Lung (tissue), 14 donors: ENCODE measurements around the gene ZNG1C. TPM values are rescaled to one million over a fixed set of nuclear protein-coding genes. Genes with fewer than 3 reads are reported as not detected.
"Not testable (repeated sequence)": the region's sequence is repeated elsewhere in the genome, so short reads cannot be mapped to it uniquely, and the experiment has no call there.

Experiments
- ATAC-seq: fragments of 200-7000 bp; cut with Tn5 transposase; one replicate; pipeline ENCODE4 v1.9.1; 2020; ENCODE audit warnings: moderate number of reproducible peaks; ENCODE audit not compliant: insufficient read depth, low FRiP score
- DNase-seq, 3 donors: peaks; one replicate each; pipeline ENCODE4 v3.0.0-alpha.2; 2013 to 2017
- H3K27ac ChIP-seq, 2 donors: one replicate each; pipeline ENCODE4 v1.5.1; 2013; ENCODE audit warnings: mild to moderate bottlenecking in 2 of 2, moderate library complexity in 2 of 2, control low read depth in 1 of 2, inconsistent platforms in 1 of 2, low read depth in 1 of 2, low read length in 1 of 2
- H3K27me3 ChIP-seq, 3 donors: one replicate each; pipeline ENCODE4 v1.5.1; 2013; ENCODE audit warnings: low read length in 2 of 3; ENCODE audit not compliant: control insufficient read depth in 3 of 3, insufficient read depth in 3 of 3
- H3K36me3 ChIP-seq, 4 donors: one replicate each; pipeline ENCODE4 v1.5.1; 2013; ENCODE audit warnings: low read length in 4 of 4, mild to moderate bottlenecking in 1 of 4, moderate library complexity in 1 of 4; ENCODE audit not compliant: control insufficient read depth in 4 of 4, insufficient read depth in 4 of 4
- H3K4me1 ChIP-seq, 5 donors: one replicate each; pipeline ENCODE4 v1.5.1; 2013; ENCODE audit warnings: low read length in 5 of 5, mild to moderate bottlenecking in 2 of 5, moderate library complexity in 1 of 5; ENCODE audit not compliant: control insufficient read depth in 5 of 5, insufficient read depth in 5 of 5
- H3K4me3 ChIP-seq: one replicate; pipeline ENCODE4 v1.5.1; 2013; ENCODE audit warnings: mild to moderate bottlenecking, control low read depth, moderate library complexity
- H3K9ac ChIP-seq, 2 donors: one replicate each; pipeline ENCODE4 v1.5.1; 2013; ENCODE audit warnings: low read length in 2 of 2, control low read depth in 1 of 2; ENCODE audit not compliant: insufficient read depth in 1 of 2
- H3K9me3 ChIP-seq, 4 donors: one replicate each; pipeline ENCODE4 v1.5.1; 2013; ENCODE audit warnings: low read length in 3 of 4, mild to moderate bottlenecking in 1 of 4, moderate library complexity in 1 of 4; ENCODE audit not compliant: control insufficient read depth in 4 of 4, insufficient read depth in 3 of 4
- whole genome bisulfite sequencing, 2 donors: extraction: QIAGEN DNeasy Blood & Tissue Kit; methylation state at CpG; one replicate each; pipeline ENCODE4 v1.1.7; 2013; 5-methylcytosine and 5-hydroxymethylcytosine counted together
- long read RNA-seq, 5 donors: transcript quantifications; one replicate each; lab custom pipeline, GENCODE V29; 2026
- polyA plus RNA-seq, 2 donors: library from polyadenylated mRNA; stranded (reverse); fragments of 200-250 nt; gene quantifications; one replicate each; pipeline ENCODE4 v1.2.1, GENCODE V29; 2013
- total RNA-seq, 2 donors: library from RNA; depleted of rRNA in 1 of 2; stranded (reverse); fragments of >200 nt in 1 of 2; gene quantifications; one replicate each; pipeline ENCODE4 v1.2.1, GENCODE V29; 2014 to 2021
- donor health status: Bipolar disorder and iron deficiency.
- donor health status: healthy.
- donor health status: DM: yes; HTN: yes; CAD: no.

Gene ZNG1C
- total RNA-seq (10 to 100 TPM; 30.7 to 31.6 TPM), polyA plus RNA-seq (10 to 100 TPM; 12.6 to 14.6 TPM)
- long read RNA-seq, donor 1, partial matches to known transcripts = 0 of 3 reads
- long read RNA-seq, donor 1, other reads (novel, unspliced or antisense) = 0 of 3 reads
- long read RNA-seq, donor 2, partial matches to known transcripts = 0 of 3 reads
- long read RNA-seq, donor 2, other reads (novel, unspliced or antisense) = 0 of 3 reads
- long read RNA-seq, donor 3, partial matches to known transcripts = 0 of 4 reads
- long read RNA-seq, donor 3, other reads (novel, unspliced or antisense) = 0 of 4 reads
- long read RNA-seq, donor 4, partial matches to known transcripts = 0 of 4 reads
- long read RNA-seq, donor 4, other reads (novel, unspliced or antisense) = 0 of 4 reads
- long read RNA-seq, donor 5, transcript CBWD3-206 (3 exons, 1,736 nt) = major isoform, 5 of 11 reads
- long read RNA-seq, donor 5, partial matches to known transcripts = 6 of 11 reads
- long read RNA-seq, donor 5, other reads (novel, unspliced or antisense) = 0 of 11 reads

- not testable (repeated sequence) for DNase-seq, H3K4me1 ChIP-seq
- WGBS, 2 donors = no CpG with 5 or more reads among the region's 32 CpGs
These were observed at the start of gene ZNG1C for GRCh38 chr9:68241683-68242082. ZNG1C (plus strand) TSS chr9:68241983; CDS start chr9:68242032, 49 bp downstream.

GRCh38 chr9:68242437-68242836, 654 bp downstream of the ZNG1C start:
- H3K4me3 ChIP-seq, ATAC-seq, H3K4me1 ChIP-seq, H3K9ac ChIP-seq, H3K9me3 ChIP-seq, H3K36me3 ChIP-seq, H3K27me3 ChIP-seq, DNase-seq, H3K27ac ChIP-seq: not testable (repeated sequence)
- no CpG with 5 or more reads among the region's 11 CpGs for WGBS, 2 donors

More at GRCh38 chr9:68241683-68242082, at the start of gene ZNG1C:
- H3K9me3 ChIP-seq, H3K36me3 ChIP-seq, ATAC-seq, H3K4me3 ChIP-seq, H3K27me3 ChIP-seq, H3K9ac ChIP-seq, H3K27ac ChIP-seq: not testable (repeated sequence)

GRCh38 chr9:68281041-68281440, 39.3 kb downstream of the ZNG1C start:
- H3K27ac ChIP-seq, H3K4me3 ChIP-seq, H3K9ac ChIP-seq, ATAC-seq, H3K27me3 ChIP-seq, H3K36me3 ChIP-seq, H3K4me1 ChIP-seq, H3K9me3 ChIP-seq, DNase-seq: not testable (repeated sequence)
- 97 to 99% methylated on average over 9 to 15 of the region's 16 CpGs for WGBS, 2 donors

- WGBS, 2 donors = 0 to 18% methylated on average over 3 to 4 of the region's 15 CpGs
- not testable (repeated sequence) for H3K27me3 ChIP-seq, H3K9ac ChIP-seq, ATAC-seq, DNase-seq, H3K4me1 ChIP-seq, H3K9me3 ChIP-seq, H3K27ac ChIP-seq, H3K36me3 ChIP-seq, H3K4me3 ChIP-seq
These were observed 60.8 kb downstream of the ZNG1C start, which contains the start of gene FOXD4L3 for GRCh38 chr9:68302567-68302966. FOXD4L3 (plus strand) TSS chr9:68302867; CDS start chr9:68302952, 85 bp downstream.

GRCh38 chr9:68303771-68304170, 62.0 kb downstream of the ZNG1C start:
- H3K4me1 ChIP-seq, ATAC-seq, DNase-seq, H3K27me3 ChIP-seq, H3K36me3 ChIP-seq, H3K27ac ChIP-seq, H3K9me3 ChIP-seq, H3K4me3 ChIP-seq, H3K9ac ChIP-seq: not testable (repeated sequence)
- WGBS, 2 donors = 6% methylated on average over 7 of the region's 30 CpGs; no CpG with 5 or more reads in 1 of the 2 donors

- not testable (repeated sequence) for H3K9ac ChIP-seq, DNase-seq
These were observed 62.4 kb downstream of the ZNG1C start for GRCh38 chr9:68304212-68304611.

GRCh38 chr9:68304777-68305176, 63.0 kb downstream of the ZNG1C start:
- DNase-seq, H3K36me3 ChIP-seq, H3K27me3 ChIP-seq, ATAC-seq, H3K9ac ChIP-seq, H3K27ac ChIP-seq, H3K4me3 ChIP-seq, H3K4me1 ChIP-seq, H3K9me3 ChIP-seq: not testable (repeated sequence)
- WGBS, 2 donors = 21 to 26% methylated on average over 2 of the region's 4 CpGs

More at GRCh38 chr9:68304212-68304611, 62.4 kb downstream of the ZNG1C start:
- H3K27ac ChIP-seq, H3K4me3 ChIP-seq, H3K27me3 ChIP-seq, ATAC-seq, H3K9me3 ChIP-seq, H3K36me3 ChIP-seq, H3K4me1 ChIP-seq: not testable (repeated sequence)
- WGBS, 2 donors = 9 to 15% methylated on average over 5 to 8 of the region's 21 CpGs

- not testable (repeated sequence) for H3K9me3 ChIP-seq, H3K36me3 ChIP-seq, H3K4me1 ChIP-seq, ATAC-seq, H3K27me3 ChIP-seq, H3K27ac ChIP-seq, DNase-seq, H3K9ac ChIP-seq, H3K4me3 ChIP-seq
- 24 to 28% methylated on average over 7 to 9 of the region's 21 CpGs for WGBS, 2 donors
These were observed 64.0 kb downstream of the ZNG1C start for GRCh38 chr9:68305680-68306285.
